Measurements from ENCODE around the gene MRPL20. TPM values are rescaled to one million over a fixed set of nuclear protein-coding genes. Genes with fewer than 3 reads are reported as not detected.
"Not testable (repeated sequence)": the region's sequence is repeated elsewhere in the genome, so short reads cannot be mapped to it uniquely, and the experiment has no call there.

The MRPL20 gene
- total RNA-seq = 10 to 100 TPM; 74.9 to 77.5 TPM

- ATAC-seq (replicated peaks in 1 of 2) (peak; percentile 98), DNase-seq (peak; percentile 97)
- Mint-ChIP-seq H3K36me3 (ENCODE audit: insufficient read depth in 2 of 2) (peaks cover 4 to 24% of the 10 kb centered on the region in 2 donors), H3K4me1 (ENCODE audit: low read depth) (peaks cover 55% of the 10 kb centered on the region), H3K9me3 (no peaks in the 10 kb centered on the region), H3K27me3 (ENCODE audit: low read depth) (no peaks in the 10 kb centered on the region), H3K27ac (peak within 1 kb of the TSS; percentile 77), H3K4me3 (peak within 1 kb of the TSS; percentile 90 to 95)
Observed at GRCh38 chr1:1406821-1407635, at the start of gene MRPL20. Gene MRPL20, minus strand, starts transcription at chr1:1407293. Its CDS starts 76 bp downstream, at chr1:1407217.

- H3K36me3 Mint-ChIP-seq (ENCODE audit: insufficient read depth in 2 of 2); H3K27me3 Mint-ChIP-seq (ENCODE audit: low read depth); H3K4me1 Mint-ChIP-seq (ENCODE audit: low read depth); H3K9me3 Mint-ChIP-seq; H3K4me3 Mint-ChIP-seq; DNase-seq; H3K27ac Mint-ChIP-seq; ATAC-seq (replicated peaks in 1 of 2): not testable (repeated sequence)
Observed at GRCh38 chr1:1456683-1457255, 49.7 kb upstream of the MRPL20 start.

GRCh38 chr1:1455934-1456333, 48.8 kb upstream of the MRPL20 start:
- H3K36me3 Mint-ChIP-seq (ENCODE audit: insufficient read depth in 2 of 2); DNase-seq; ATAC-seq (replicated peaks in 1 of 2); H3K4me1 Mint-ChIP-seq (ENCODE audit: low read depth); H3K9me3 Mint-ChIP-seq; H3K27me3 Mint-ChIP-seq (ENCODE audit: low read depth); H3K27ac Mint-ChIP-seq; H3K4me3 Mint-ChIP-seq: not testable (repeated sequence)

- H3K27me3 Mint-ChIP-seq (ENCODE audit: low read depth) = no peaks in the 10 kb centered on the region
Observed at GRCh38 chr1:1455366-1455884, 48.3 kb upstream of the MRPL20 start.

DNA sequence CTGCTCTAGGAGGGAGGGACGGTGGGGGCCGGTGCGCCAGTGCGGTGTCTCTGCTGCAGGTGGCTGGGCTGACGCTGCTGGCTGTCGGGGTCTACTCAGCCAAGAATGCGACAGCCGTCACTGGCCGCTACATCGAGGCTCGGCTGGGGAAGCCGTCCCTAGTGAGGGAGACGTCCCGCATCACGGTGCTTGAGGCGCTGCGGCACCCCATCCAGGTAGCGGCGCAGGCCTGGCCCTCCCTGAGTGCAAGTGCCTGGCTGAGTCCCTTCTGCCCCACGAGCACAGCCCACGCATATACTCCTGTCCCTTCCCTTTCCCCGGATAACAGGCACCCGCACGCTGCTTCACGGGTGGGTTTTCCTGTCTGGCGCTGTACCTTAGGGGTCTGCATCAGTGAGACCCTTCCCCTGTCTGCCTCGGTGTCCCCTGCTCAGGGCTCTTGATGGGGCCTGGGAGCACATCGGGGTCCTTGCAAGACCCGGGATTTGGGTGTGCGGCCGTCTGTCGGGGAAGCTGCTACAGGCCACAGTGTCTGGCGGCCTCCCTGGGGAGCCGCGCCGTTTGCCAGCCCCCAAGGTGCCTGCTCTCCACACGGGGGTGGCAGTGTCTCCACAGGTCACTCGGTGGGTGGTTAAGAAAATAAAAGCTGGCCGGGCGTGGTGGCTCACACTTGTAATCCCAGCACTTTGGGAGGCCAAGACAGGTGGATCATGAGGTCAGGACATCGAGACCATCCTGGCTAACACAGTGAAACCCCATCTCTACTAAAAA, 47.4 kb upstream of the MRPL20 start:
- not testable (repeated sequence) for H3K4me1 Mint-ChIP-seq (ENCODE audit: low read depth); ATAC-seq (replicated peaks in 1 of 2); H3K9me3 Mint-ChIP-seq; H3K27me3 Mint-ChIP-seq (ENCODE audit: low read depth); H3K4me3 Mint-ChIP-seq; H3K27ac Mint-ChIP-seq; H3K36me3 Mint-ChIP-seq (ENCODE audit: insufficient read depth in 2 of 2); DNase-seq

More at GRCh38 chr1:1455366-1455884, 48.3 kb upstream of the MRPL20 start:
- ATAC-seq (replicated peaks in 1 of 2) = no peak
- DNase-seq = no peak
- H3K36me3 Mint-ChIP-seq (ENCODE audit: insufficient read depth in 2 of 2) = no peaks in the 10 kb centered on the region
- no peak overlapping the region for H3K27ac Mint-ChIP-seq
- H3K4me3 Mint-ChIP-seq = no peak overlapping the region
- no peaks in the 10 kb centered on the region for H3K9me3 Mint-ChIP-seq
- H3K4me1 Mint-ChIP-seq (ENCODE audit: low read depth) = no peaks in the 10 kb centered on the region

DNA sequence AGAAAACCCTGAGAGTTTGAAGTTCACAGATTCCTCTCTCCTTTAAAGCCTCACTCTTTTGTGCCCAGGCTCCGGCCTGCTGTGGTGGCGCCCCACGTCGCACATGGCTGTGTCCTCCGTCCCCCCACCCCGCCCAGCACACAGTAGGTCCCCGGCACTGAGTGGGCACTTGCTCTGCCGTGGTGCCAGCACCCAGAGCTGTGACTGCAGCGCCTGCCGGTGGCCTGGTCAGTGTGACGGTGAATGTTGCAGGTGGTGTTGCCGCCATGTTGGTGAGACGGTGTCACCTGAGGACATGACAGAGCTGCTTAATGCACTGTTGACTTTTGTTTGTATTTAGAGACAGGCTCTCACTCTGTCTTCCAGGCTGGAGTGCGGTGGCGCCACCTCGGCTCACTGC, 45.8 kb upstream of the MRPL20 start:
- Mint-ChIP-seq H3K36me3 (ENCODE audit: insufficient read depth in 2 of 2) (no peaks in the 10 kb centered on the region), H3K9me3 (no peaks in the 10 kb centered on the region), H3K4me1 (ENCODE audit: low read depth) (no peaks in the 10 kb centered on the region), H3K27ac (no peak overlapping the region), H3K27me3 (ENCODE audit: low read depth) (no peaks in the 10 kb centered on the region), H3K4me3 (no peak overlapping the region)
- ATAC-seq (replicated peaks in 1 of 2) (no peak), DNase-seq (no peak)

DNA sequence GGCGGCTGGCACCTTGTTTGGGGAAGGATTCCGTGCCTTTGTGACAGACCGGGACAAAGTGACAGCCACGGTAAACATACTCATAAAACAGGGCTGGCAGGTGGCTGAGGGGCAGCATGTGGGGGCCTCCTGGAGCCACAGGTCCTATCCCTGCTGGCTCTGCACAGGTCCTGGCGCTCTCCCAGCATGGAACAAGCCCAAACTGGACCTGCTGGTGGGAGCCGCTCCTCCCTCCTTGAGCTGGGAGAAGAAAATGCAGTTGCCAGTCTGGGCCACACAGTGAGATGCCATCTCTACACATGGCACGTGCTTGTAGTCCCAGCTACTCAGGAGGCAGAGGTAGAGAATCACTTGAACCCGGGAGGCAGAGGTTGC, 45.3 kb upstream of the MRPL20 start:
- not testable (repeated sequence) for ATAC-seq (replicated peaks in 1 of 2); H3K27me3 Mint-ChIP-seq (ENCODE audit: low read depth); H3K27ac Mint-ChIP-seq; DNase-seq; H3K9me3 Mint-ChIP-seq; H3K4me3 Mint-ChIP-seq; H3K36me3 Mint-ChIP-seq (ENCODE audit: insufficient read depth in 2 of 2); H3K4me1 Mint-ChIP-seq (ENCODE audit: low read depth)

DNA sequence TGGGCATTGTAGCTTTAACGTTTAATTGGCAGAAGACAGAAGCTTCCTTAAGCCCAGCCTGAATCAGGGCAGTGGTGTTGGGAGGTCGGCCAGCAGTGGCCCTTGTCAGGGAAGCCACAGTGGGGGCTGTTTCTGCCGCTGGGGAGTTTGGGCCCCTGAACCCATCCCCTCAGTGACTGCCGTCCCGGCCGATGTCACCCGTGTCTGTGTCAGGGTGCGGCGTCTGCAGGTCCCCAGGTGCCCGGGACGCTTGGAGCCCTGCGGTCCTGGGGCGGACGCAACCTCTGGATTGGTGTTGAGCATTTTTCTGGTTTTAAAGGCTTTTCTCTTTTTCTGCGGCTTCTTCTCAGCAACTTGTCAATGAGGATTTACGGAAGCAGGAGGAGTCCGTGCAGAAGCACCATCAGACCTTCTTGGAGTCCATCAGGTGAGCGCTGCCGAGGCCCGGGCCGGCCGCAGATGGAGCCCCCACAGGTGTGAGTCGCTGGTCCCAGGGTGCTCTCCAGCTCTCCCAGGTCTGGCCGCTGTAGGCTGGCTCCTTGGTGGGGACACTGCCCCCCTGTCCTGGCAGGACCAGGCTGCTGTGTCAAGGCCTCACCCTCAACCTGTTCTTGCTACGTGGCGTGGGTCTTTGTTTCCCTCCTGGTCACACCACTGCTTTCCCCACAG, 44.7 kb upstream of the MRPL20 start:
- Mint-ChIP-seq H3K27me3 (ENCODE audit: low read depth) (no peaks in the 10 kb centered on the region), H3K4me3 (no peak overlapping the region), H3K27ac (no peak overlapping the region), H3K36me3 (ENCODE audit: insufficient read depth in 2 of 2) (no peaks in the 10 kb centered on the region), H3K4me1 (ENCODE audit: low read depth) (no peaks in the 10 kb centered on the region), H3K9me3 (no peaks in the 10 kb centered on the region)
- no peak for ATAC-seq (replicated peaks in 1 of 2)
- DNase-seq = no peak

DNA sequence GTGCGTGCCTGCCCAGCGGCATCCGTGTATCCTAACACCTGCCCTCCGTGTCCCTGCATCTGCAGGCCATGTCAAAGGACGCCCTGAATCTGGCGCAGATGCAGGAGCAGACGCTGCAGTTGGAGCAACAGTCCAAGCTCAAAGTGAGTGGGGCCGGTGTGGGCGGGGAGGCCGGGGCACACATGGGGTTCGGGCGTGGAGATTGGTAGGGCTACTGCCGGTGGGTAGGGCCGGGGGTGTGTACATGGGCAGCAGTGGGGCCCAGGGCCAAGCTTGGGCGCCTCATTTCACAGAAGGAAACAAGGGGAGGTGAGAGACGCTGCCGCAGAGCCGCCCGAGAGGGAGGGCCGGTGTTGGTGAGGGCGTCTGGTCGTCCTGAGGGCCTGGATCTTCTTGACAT, 43.5 kb upstream of the MRPL20 start:
- H3K4me1 Mint-ChIP-seq (ENCODE audit: low read depth); H3K36me3 Mint-ChIP-seq (ENCODE audit: insufficient read depth in 2 of 2); H3K27ac Mint-ChIP-seq; DNase-seq; H3K27me3 Mint-ChIP-seq (ENCODE audit: low read depth); H3K4me3 Mint-ChIP-seq; H3K9me3 Mint-ChIP-seq; ATAC-seq (replicated peaks in 1 of 2): not testable (repeated sequence)

GRCh38 chr1:1449099-1449739, 42.1 kb upstream of the MRPL20 start, which contains the start of gene ATAD3C:
Gene ATAD3C, plus strand, starts transcription at chr1:1449689. Its CDS starts 995 bp downstream, at chr1:1450684.
- Mint-ChIP-seq H3K9me3 (no peaks in the 10 kb centered on the region), H3K27ac (peak within 1 kb of the TSS; percentile 14), H3K4me3 (no peak within 1 kb of the TSS), H3K4me1 (ENCODE audit: low read depth) (no peaks in the 10 kb centered on the region), H3K27me3 (ENCODE audit: low read depth) (no peaks in the 10 kb centered on the region), H3K36me3 (ENCODE audit: insufficient read depth in 2 of 2) (no peaks in the 10 kb centered on the region)
- DNase-seq (no peak), ATAC-seq (replicated peaks in 1 of 2) (no peak)

- H3K4me3 Mint-ChIP-seq; H3K9me3 Mint-ChIP-seq; H3K27ac Mint-ChIP-seq; ATAC-seq (replicated peaks in 1 of 2); H3K36me3 Mint-ChIP-seq (ENCODE audit: insufficient read depth in 2 of 2); H3K4me1 Mint-ChIP-seq (ENCODE audit: low read depth); H3K27me3 Mint-ChIP-seq (ENCODE audit: low read depth); DNase-seq: not testable (repeated sequence)
Observed at GRCh38 chr1:1446631-1447030, 39.5 kb upstream of the MRPL20 start.

DNA sequence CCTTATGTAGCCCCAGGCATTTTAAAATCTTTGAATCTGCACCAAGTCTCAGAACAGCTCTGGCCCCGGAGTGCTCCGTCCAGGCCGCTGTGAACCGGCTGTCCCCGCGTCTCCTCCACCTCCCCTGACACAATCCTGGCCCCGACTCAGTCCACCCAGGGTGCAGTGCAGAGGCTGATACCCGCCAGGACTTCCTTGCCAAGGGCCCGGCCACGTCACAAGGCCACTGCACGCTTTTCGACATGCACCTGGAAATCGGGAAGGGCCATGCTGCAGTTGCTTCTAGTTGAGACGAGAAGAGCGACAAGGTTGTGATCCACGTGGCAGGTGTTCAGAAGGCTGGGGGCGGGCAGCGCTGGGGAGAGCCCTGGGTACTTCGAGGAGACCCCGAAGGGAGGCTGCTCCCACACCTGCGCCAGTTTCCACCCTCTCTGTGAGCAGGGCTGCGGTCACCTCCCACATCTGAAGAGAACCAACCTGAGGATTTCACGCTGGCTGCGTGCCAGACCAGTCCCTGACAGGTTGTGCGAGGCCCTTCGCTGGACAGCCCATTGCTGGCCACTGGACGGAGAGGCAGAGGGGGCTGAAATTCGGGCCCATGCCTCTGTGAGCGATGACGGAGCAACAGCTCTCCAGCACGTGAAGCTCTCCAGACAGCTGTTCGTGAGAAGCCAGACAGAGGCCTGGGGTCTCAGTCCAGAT, 35.1 kb upstream of the MRPL20 start:
- H3K4me1 Mint-ChIP-seq (ENCODE audit: low read depth) = peaks cover 6% of the 10 kb centered on the region
- DNase-seq = no peak
- H3K27me3 Mint-ChIP-seq (ENCODE audit: low read depth) = no peaks in the 10 kb centered on the region
- H3K9me3 Mint-ChIP-seq = no peaks in the 10 kb centered on the region
- H3K36me3 Mint-ChIP-seq (ENCODE audit: insufficient read depth in 2 of 2) = no peaks in the 10 kb centered on the region
- no peak for ATAC-seq (replicated peaks in 1 of 2)
- no peak overlapping the region for H3K4me3 Mint-ChIP-seq
- no peak overlapping the region for H3K27ac Mint-ChIP-seq

Measured in activated T-cell treated with anti-CD3 and anti-CD28 coated beads, Interleukin-2, amount 50 U/mL, for 72 hours (primary cell).